ENCODE data around the gene PRKAR1A.

The PRKAR1A gene

DNA sequence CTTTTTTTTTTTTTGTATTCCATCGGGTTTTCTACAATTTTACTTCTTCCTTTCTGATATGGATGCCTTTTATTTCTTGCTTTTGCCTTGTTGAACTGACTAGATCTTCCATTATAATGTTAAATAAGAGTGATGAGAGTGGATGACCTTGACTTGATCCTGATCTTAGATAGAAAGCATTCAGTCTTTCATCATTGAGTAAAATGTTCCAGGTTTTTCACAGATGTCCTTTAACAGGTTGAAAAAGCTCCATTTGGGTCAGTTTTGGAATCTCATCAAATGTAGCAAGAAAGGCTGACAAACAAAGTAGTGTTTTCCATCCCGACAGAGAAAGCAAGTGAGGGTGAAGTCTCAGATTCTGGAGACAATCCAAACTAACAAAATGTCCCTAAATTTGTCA lies 27.8 kb upstream of the PRKAR1A start:
- ChIA-PET POLR2A (no interaction called here), CTCF (interaction anchor here (0.8 to 1.5 kb wide), 2 partner anchors 10 to 18 kb away, joined by 6 read pairs; no protein-coding TSS in a partner anchor)
- H3K4me1 ChIP-seq (ENCODE audit: control insufficient read depth, insufficient read depth, low read length): no peaks in the 10 kb centered on the region
- no peak overlapping the region for H3K27ac ChIP-seq (ENCODE audit: extremely low read depth, low read depth, low read length)
- no peaks in the 10 kb centered on the region for H3K9me3 ChIP-seq (ENCODE audit: control insufficient read depth, insufficient read depth, low read depth, low read length)
- no peak overlapping the region for H3K4me3 ChIP-seq (ENCODE audit: low read depth, low read length)
- no peaks in the 10 kb centered on the region for H3K36me3 ChIP-seq (ENCODE audit: control insufficient read depth in 2 of 2, insufficient read depth in 1 of 2, low read length in 2 of 2)
- TF ChIP-seq HOXD13 (CRISPR knock-in tag; IDR thresholded peaks at IDR 0.05; ENCODE audit: borderline replicate concordance) (no peak), SP7 (tag by site-specific recombination; IDR thresholded peaks at IDR 0.05) (no peak), ZNF114 (tag by site-specific recombination; IDR thresholded peaks at IDR 0.05) (no peak), GLIS2 (tag by site-specific recombination; IDR thresholded peaks at IDR 0.05) (no peak), ZNF76 (tag by site-specific recombination; IDR thresholded peaks at IDR 0.05; ENCODE audit: borderline replicate concordance, low read depth) (no peak), ZNF132 (tag by site-specific recombination; IDR thresholded peaks at IDR 0.05; ENCODE audit: borderline replicate concordance) (no peak), ZNF830 (tag by site-specific recombination; IDR thresholded peaks at IDR 0.05; ENCODE audit: low read depth) (no peak), ZBTB20 (tag by site-specific recombination; IDR thresholded peaks at IDR 0.05) (no peak), SETDB1 (IDR thresholded peaks at IDR 0.05; ENCODE audit: insufficient read length, low read length) (no peak), ZBTB17 (tag by site-specific recombination; IDR thresholded peaks at IDR 0.05) (no peak), ZNF768 (tag by site-specific recombination; IDR thresholded peaks at IDR 0.05) (no peak), YY2 (tag by site-specific recombination; IDR thresholded peaks at IDR 0.05) (no peak)
- TF ChIP-seq, protein P1, sequence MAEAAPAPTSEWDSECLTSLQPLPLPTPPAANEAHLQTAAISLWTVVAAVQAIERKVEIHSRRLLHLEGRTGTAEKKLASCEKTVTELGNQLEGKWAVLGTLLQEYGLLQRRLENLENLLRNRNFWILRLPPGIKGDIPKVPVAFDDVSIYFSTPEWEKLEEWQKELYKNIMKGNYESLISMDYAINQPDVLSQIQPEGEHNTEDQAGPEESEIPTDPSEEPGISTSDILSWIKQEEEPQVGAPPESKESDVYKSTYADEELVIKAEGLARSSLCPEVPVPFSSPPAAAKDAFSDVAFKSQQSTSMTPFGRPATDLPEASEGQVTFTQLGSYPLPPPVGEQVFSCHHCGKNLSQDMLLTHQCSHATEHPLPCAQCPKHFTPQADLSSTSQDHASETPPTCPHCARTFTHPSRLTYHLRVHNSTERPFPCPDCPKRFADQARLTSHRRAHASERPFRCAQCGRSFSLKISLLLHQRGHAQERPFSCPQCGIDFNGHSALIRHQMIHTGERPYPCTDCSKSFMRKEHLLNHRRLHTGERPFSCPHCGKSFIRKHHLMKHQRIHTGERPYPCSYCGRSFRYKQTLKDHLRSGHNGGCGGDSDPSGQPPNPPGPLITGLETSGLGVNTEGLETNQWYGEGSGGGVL (tag by site-specific recombination; IDR thresholded peaks at IDR 0.05): no peak
- TF ChIP-seq, protein P2, sequence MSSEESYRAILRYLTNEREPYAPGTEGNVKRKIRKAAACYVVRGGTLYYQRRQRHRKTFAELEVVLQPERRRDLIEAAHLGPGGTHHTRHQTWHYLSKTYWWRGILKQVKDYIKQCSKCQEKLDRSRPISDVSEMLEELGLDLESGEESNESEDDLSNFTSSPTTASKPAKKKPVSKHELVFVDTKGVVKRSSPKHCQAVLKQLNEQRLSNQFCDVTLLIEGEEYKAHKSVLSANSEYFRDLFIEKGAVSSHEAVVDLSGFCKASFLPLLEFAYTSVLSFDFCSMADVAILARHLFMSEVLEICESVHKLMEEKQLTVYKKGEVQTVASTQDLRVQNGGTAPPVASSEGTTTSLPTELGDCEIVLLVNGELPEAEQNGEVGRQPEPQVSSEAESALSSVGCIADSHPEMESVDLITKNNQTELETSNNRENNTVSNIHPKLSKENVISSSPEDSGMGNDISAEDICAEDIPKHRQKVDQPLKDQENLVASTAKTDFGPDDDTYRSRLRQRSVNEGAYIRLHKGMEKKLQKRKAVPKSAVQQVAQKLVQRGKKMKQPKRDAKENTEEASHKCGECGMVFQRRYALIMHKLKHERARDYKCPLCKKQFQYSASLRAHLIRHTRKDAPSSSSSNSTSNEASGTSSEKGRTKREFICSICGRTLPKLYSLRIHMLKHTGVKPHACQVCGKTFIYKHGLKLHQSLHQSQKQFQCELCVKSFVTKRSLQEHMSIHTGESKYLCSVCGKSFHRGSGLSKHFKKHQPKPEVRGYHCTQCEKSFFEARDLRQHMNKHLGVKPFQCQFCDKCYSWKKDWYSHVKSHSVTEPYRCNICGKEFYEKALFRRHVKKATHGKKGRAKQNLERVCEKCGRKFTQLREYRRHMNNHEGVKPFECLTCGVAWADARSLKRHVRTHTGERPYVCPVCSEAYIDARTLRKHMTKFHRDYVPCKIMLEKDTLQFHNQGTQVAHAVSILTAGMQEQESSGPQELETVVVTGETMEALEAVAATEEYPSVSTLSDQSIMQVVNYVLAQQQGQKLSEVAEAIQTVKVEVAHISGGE (tag by site-specific recombination; conservative IDR thresholded peaks at IDR 0.05; ENCODE audit: low read depth): no peak

DNA sequence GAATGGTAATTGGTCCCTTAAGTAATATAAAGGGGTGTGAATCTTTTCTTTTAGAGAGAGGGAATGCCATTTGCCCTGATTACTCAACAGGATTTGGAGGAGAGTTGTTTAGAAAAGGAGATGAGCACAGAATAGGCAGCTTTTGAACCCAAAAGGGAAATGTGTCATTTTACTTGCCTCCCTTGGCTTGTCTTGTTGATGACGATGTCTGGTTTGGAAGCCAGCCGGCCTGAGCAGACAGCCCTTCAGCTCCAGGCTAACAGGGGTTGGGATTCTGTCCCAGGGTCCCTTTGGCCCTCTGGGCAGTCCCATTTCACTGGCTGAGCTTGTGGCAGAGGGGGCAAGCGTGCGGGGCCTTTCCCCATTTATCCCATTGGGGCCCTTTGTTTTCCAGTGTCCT lies 22.3 kb upstream of the PRKAR1A start:
- Histone ChIP-seq H3K27ac (ENCODE audit: extremely low read depth, low read depth, low read length) (no peak overlapping the region), H3K4me1 (ENCODE audit: control insufficient read depth, insufficient read depth, low read length) (no peaks in the 10 kb centered on the region), H3K4me3 (ENCODE audit: low read depth, low read length) (no peak overlapping the region), H3K36me3 (ENCODE audit: control insufficient read depth in 2 of 2, insufficient read depth in 1 of 2, low read length in 2 of 2) (no peaks in the 10 kb centered on the region), H3K9me3 (ENCODE audit: control insufficient read depth, insufficient read depth, low read depth, low read length) (no peaks in the 10 kb centered on the region)
- no peak for TF ChIP-seq ZNF837 (tag by site-specific recombination; IDR thresholded peaks at IDR 0.05)
- TF ChIP-seq HOXC10 (CRISPR knock-in tag; IDR thresholded peaks at IDR 0.05): no peak
- no peak for TF ChIP-seq SALL2 (tag by site-specific recombination; IDR thresholded peaks at IDR 0.05; ENCODE audit: borderline replicate concordance)
- TF ChIP-seq ZNF302 (tag by site-specific recombination; IDR thresholded peaks at IDR 0.05; ENCODE audit: low read depth): no peak
- TF ChIP-seq GFI1B (tag by site-specific recombination; IDR thresholded peaks at IDR 0.05): no peak
- POLR2A ChIA-PET: no interaction called here
- CTCF ChIA-PET: interaction anchor here (0.5 to 0.6 kb wide), 3 partner anchors 14 to 479 kb away, joined by 3 to 4 read pairs (median 3); no protein-coding TSS in a partner anchor

Data from HEK293 (cell line).